Measurements from ENCODE around the gene SIT1.

Gene SIT1

DNA sequence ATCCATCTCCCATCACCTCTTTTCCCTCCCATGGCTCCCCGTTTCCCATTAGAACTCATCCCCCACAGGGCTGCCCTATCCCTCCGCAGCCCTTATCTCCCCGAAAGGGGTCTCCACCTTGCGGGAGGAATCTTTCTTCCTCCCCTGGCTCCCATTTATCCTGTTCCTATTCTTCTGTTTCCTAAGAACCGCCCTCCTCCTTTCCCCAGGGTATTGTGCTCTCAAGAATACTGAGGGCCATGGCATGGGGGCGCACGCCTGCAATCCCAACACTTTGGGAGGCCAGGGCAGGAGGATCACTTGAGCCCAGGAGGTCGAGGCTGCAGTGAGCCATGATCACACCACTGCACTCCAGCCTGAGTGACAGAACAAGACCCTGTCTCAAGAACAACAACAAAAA, 33.2 kb downstream of the SIT1 start:
- no peak overlapping the region; the same call in 1 of the 2 replicates for H3K4me3 ChIP-seq (replicated peaks; ENCODE audit: insufficient read depth, low read length)
- DNase-seq (ENCODE audit: low read depth in 1 of 2, low spot score in 1 of 2), result no peak
- H3K27me3 ChIP-seq (ENCODE audit: insufficient read depth, poor library complexity, severe bottlenecking), result no peaks in the 10 kb centered on the region
- TF ChIP-seq, protein P1, sequence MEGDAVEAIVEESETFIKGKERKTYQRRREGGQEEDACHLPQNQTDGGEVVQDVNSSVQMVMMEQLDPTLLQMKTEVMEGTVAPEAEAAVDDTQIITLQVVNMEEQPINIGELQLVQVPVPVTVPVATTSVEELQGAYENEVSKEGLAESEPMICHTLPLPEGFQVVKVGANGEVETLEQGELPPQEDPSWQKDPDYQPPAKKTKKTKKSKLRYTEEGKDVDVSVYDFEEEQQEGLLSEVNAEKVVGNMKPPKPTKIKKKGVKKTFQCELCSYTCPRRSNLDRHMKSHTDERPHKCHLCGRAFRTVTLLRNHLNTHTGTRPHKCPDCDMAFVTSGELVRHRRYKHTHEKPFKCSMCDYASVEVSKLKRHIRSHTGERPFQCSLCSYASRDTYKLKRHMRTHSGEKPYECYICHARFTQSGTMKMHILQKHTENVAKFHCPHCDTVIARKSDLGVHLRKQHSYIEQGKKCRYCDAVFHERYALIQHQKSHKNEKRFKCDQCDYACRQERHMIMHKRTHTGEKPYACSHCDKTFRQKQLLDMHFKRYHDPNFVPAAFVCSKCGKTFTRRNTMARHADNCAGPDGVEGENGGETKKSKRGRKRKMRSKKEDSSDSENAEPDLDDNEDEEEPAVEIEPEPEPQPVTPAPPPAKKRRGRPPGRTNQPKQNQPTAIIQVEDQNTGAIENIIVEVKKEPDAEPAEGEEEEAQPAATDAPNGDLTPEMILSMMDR (IDR thresholded peaks at IDR 0.05; ENCODE audit: insufficient read depth, low read length), result no peak
- no peak for TF ChIP-seq SPI1 (IDR thresholded peaks at IDR 0.05; ENCODE audit: borderline replicate concordance, low read depth)
- TF ChIP-seq GABPA (IDR thresholded peaks at IDR 0.05; ENCODE audit: low read depth), result no peak
- no peak for TF ChIP-seq POLR2AphosphoS5 (IDR thresholded peaks at IDR 0.05; ENCODE audit: low read depth)
- TF ChIP-seq, protein P2, sequence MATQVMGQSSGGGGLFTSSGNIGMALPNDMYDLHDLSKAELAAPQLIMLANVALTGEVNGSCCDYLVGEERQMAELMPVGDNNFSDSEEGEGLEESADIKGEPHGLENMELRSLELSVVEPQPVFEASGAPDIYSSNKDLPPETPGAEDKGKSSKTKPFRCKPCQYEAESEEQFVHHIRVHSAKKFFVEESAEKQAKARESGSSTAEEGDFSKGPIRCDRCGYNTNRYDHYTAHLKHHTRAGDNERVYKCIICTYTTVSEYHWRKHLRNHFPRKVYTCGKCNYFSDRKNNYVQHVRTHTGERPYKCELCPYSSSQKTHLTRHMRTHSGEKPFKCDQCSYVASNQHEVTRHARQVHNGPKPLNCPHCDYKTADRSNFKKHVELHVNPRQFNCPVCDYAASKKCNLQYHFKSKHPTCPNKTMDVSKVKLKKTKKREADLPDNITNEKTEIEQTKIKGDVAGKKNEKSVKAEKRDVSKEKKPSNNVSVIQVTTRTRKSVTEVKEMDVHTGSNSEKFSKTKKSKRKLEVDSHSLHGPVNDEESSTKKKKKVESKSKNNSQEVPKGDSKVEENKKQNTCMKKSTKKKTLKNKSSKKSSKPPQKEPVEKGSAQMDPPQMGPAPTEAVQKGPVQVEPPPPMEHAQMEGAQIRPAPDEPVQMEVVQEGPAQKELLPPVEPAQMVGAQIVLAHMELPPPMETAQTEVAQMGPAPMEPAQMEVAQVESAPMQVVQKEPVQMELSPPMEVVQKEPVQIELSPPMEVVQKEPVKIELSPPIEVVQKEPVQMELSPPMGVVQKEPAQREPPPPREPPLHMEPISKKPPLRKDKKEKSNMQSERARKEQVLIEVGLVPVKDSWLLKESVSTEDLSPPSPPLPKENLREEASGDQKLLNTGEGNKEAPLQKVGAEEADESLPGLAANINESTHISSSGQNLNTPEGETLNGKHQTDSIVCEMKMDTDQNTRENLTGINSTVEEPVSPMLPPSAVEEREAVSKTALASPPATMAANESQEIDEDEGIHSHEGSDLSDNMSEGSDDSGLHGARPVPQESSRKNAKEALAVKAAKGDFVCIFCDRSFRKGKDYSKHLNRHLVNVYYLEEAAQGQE (IDR thresholded peaks at IDR 0.05; ENCODE audit: insufficient replicate concordance, low read depth), result no peak
- no peak overlapping the region for H3K27ac ChIP-seq (replicated peaks)

DNA sequence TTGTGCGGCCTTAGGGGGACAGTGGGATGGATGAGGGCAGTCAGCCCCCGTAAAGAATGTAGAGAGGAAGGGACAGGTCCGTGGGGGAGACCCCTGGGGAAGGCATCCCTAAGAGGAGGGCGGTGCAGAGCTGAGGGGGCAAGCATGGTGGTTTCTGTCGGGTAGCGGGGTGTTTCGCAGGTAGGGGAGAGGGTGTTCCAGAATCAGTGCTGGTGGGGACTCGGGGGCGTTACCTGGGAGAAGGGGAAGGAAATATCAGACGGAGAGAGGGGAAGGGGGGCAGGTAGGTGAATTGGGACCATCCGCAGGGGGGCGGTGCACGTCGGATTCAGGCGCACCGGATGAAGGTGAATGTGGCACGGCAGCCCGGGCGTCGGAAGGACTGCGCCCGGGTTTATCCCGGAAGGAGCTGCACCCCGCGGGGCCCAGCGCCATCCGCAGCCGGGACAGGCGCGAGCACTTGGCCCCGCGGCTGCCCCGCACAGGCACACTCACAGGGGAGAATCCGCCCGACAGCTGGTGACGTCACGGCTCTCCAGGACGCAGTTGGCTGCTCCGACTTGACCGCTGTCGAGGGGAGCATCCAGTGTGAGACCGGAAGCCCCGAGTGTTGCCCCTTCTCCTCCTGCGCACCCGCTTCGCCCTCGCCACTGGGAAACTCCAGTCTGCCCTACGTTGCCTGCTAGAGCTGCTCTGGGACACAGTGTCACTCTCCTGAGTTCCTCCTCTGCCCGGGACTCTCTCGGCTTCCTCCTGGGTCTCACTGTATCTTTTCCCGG, 33.9 kb downstream of the SIT1 start:
- peak overlapping the region; percentile 38 for H3K4me3 ChIP-seq (replicated peaks; ENCODE audit: insufficient read depth, low read length)
- DNase-seq (ENCODE audit: low read depth in 1 of 2, low spot score in 1 of 2), result peak; percentile 41 to 73
- TF ChIP-seq POLR2AphosphoS5 (IDR thresholded peaks at IDR 0.05; ENCODE audit: low read depth) (no peak), SPI1 (IDR thresholded peaks at IDR 0.05; ENCODE audit: borderline replicate concordance, low read depth) (no peak), GABPA (IDR thresholded peaks at IDR 0.05; ENCODE audit: low read depth) (no peak)
- TF ChIP-seq, protein P2 (IDR thresholded peaks at IDR 0.05; ENCODE audit: insufficient replicate concordance, low read depth), result no peak
- TF ChIP-seq, protein P1 (IDR thresholded peaks at IDR 0.05; ENCODE audit: insufficient read depth, low read length), result no peak
- no peak overlapping the region for H3K27ac ChIP-seq (replicated peaks)
- H3K27me3 ChIP-seq (ENCODE audit: insufficient read depth, poor library complexity, severe bottlenecking), result no peaks in the 10 kb centered on the region

DNA sequence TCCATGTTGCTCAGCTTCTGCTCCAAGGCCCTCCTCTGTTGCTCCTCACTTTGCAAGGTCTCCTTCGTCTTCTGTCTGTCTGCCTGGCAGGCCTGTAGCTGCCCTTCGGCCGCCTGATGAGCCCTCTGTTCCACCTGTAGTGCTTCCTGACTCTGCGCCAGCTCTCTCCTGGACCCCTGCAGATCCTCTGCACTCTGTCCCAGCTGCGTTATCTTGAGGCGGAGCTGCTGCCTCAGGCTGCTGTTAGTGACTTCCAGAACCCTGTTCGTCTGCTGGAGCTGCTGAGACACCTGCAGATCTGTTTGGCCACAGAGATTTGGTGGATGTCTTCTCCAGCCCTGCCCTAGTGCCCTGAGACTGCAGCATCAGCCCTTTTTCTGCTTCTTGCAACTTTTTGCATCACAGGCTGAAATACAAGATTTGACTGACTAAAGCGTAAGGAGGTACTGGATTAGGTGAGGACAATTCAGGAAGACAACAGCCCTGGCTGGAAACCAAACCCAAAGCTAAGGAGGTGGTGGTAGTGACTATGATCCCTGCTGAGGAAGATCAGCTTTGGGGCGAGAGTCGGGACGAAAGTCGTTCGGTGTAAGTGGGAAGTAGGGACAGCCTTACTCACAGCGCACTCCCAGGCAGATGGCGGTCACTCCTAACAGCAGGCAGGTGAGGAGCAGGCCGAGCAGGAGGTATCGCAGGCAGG, 34.6 kb downstream of the SIT1 start:
- no peaks in the 10 kb centered on the region for H3K27me3 ChIP-seq (ENCODE audit: insufficient read depth, poor library complexity, severe bottlenecking)
- no peak overlapping the region for H3K4me3 ChIP-seq (replicated peaks; ENCODE audit: insufficient read depth, low read length)
- no peak overlapping the region for H3K27ac ChIP-seq (replicated peaks)
- TF ChIP-seq POLR2AphosphoS5 (IDR thresholded peaks at IDR 0.05; ENCODE audit: low read depth) (no peak), GABPA (IDR thresholded peaks at IDR 0.05; ENCODE audit: low read depth) (no peak), SPI1 (IDR thresholded peaks at IDR 0.05; ENCODE audit: borderline replicate concordance, low read depth) (no peak)
- TF ChIP-seq, protein P1 (IDR thresholded peaks at IDR 0.05; ENCODE audit: insufficient read depth, low read length), result no peak
- TF ChIP-seq, protein P2 (IDR thresholded peaks at IDR 0.05; ENCODE audit: insufficient replicate concordance, low read depth), result no peak
- DNase-seq (ENCODE audit: low read depth in 1 of 2, low spot score in 1 of 2), result no peak
